ENCODE measurements around the gene PCDH18. TPM values are rescaled to one million over a fixed set of nuclear protein-coding genes. Genes with fewer than 3 reads are reported as not detected.

PCDH18 gene
- polyA plus RNA-seq, 3 donors: not detected

DNA sequence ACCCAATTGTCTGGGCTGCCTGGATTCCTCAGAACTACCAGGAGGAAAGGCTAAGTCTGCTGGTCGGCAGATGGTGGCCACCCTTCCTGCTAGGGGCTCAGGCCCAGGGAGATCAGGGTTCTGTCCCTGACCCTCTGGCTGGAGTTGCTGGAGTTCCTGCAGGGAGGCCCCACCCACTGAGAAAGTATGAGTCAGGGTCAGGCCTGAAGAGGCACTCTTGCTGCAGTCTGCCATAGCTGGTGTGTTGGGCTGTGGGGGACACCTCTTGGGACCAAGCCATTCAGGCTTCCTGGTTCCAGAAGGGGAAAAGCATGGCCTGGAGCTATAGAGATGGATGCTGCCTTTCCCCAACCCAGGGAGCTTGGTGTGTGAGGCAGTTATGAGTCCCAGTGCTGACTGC is 40.4 kb upstream of the PCDH18 start:
- no peak overlapping the region for H3K4me3 Mint-ChIP-seq
- no peaks in the 10 kb centered on the region for H3K36me3 Mint-ChIP-seq
- intact Hi-C loops (cut with micrococcal nuclease): no loop called here

DNA sequence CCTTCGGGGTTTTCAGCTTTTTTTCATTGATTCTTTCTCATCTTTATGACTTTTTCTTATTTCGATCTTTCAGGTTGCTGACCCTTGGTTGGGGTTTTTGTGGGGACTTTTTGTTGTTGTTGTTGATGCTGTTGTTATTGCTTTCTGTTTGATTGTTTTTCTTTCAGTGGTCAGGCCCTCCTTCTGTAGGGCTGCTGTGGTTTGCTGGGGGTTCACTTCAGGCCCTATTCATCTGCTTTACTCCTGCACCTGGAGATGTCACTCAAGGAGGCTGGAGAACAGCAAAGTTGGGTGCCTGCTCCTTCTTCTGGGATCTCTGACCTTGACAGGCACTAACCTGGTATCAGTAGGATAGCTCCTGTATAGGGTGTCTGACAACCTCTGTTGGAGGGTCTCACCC is 39.9 kb upstream of the PCDH18 start:
- H3K4me3 Mint-ChIP-seq: no peak overlapping the region
- no peaks in the 10 kb centered on the region for H3K27me3 Mint-ChIP-seq (ENCODE audit: low read depth in 3 of 3)
- WGBS (ENCODE audit: insufficient coverage): no CpG with 5 or more reads among the region's 2 CpGs

More for the DNA sequence above, 40.4 kb upstream of the PCDH18 start:
- Histone ChIP-seq H3K36me3 (replicated peaks in 1 of 2; ENCODE audit: control insufficient read depth in 1 of 2, insufficient read depth in 2 of 2, low read length in 2 of 2) (no peaks in the 10 kb centered on the region), H3K9me3 (replicated peaks in 1 of 2; ENCODE audit: control insufficient read depth in 1 of 2, insufficient read depth in 1 of 2, low read length in 2 of 2) (peaks cover 0 to 9% of the 10 kb centered on the region in 2 donors), H3K9ac (ENCODE audit: insufficient read depth, low read length, poor library complexity, severe bottlenecking) (no peak overlapping the region), H3K79me2 (ENCODE audit: insufficient read depth, low read length) (no peaks in the 10 kb centered on the region), H3K4me2 (replicated peaks; ENCODE audit: extremely low read depth, low read length, poor library complexity, severe bottlenecking) (no peak overlapping the region), H3K27ac (ENCODE audit: low read depth in 1 of 2, low read length in 2 of 2) (no peak overlapping the region), H2AFZ (ENCODE audit: insufficient read depth, low read depth, low read length, poor library complexity, severe bottlenecking) (no peak overlapping the region), H4K20me1 (ENCODE audit: insufficient read depth, low read length) (no peaks in the 10 kb centered on the region), H3K4me1 (ENCODE audit: control insufficient read depth in 1 of 2, insufficient read depth in 2 of 2, low read length in 2 of 2) (no peaks in the 10 kb centered on the region), H3K27me3 (ENCODE audit: control insufficient read depth in 2 of 2, insufficient read depth in 2 of 2, low read length in 2 of 2) (no peaks in the 10 kb centered on the region), H3K4me3 (replicated peaks in 1 of 3; ENCODE audit: low read depth in 2 of 3, low read length in 3 of 3) (no peak overlapping the region)
- Mint-ChIP-seq H3K27me3 (ENCODE audit: low read depth in 3 of 3) (no peaks in the 10 kb centered on the region), H3K27ac (no peak overlapping the region), H3K4me1 (no peaks in the 10 kb centered on the region), H3K9me3 (peaks cover 2 to 7% (median 3%) of the 10 kb centered on the region in 7 donors)
- DNase-seq: no peak
- no peak for TF ChIP-seq CTCF (IDR thresholded peaks at IDR 0.05)
- WGBS (ENCODE audit: insufficient coverage): 92% methylated on average over 1 of the region's 1 CpG

More for the DNA sequence above, 39.9 kb upstream of the PCDH18 start:
- H4K20me1 ChIP-seq (ENCODE audit: insufficient read depth, low read length): no peaks in the 10 kb centered on the region
- intact Hi-C loops (cut with micrococcal nuclease): no loop called here
- H3K36me3 ChIP-seq (replicated peaks in 1 of 2; ENCODE audit: control insufficient read depth in 1 of 2, insufficient read depth in 2 of 2, low read length in 2 of 2): no peaks in the 10 kb centered on the region
- H3K36me3 Mint-ChIP-seq: no peaks in the 10 kb centered on the region
- H3K4me3 ChIP-seq (replicated peaks in 1 of 3; ENCODE audit: low read depth in 2 of 3, low read length in 3 of 3): no peak overlapping the region
- H3K9me3 Mint-ChIP-seq: peaks cover 2 to 7% (median 3%) of the 10 kb centered on the region in 7 donors
- no peaks in the 10 kb centered on the region for H3K4me1 Mint-ChIP-seq
- no peaks in the 10 kb centered on the region for H3K27me3 ChIP-seq (ENCODE audit: control insufficient read depth in 2 of 2, insufficient read depth in 2 of 2, low read length in 2 of 2)
- H2AFZ ChIP-seq (ENCODE audit: insufficient read depth, low read depth, low read length, poor library complexity, severe bottlenecking): no peak overlapping the region
- no peaks in the 10 kb centered on the region for H3K4me1 ChIP-seq (ENCODE audit: control insufficient read depth in 1 of 2, insufficient read depth in 2 of 2, low read length in 2 of 2)
- H3K27ac Mint-ChIP-seq: no peak overlapping the region
- peaks cover 0 to 9% of the 10 kb centered on the region in 2 donors for H3K9me3 ChIP-seq (replicated peaks in 1 of 2; ENCODE audit: control insufficient read depth in 1 of 2, insufficient read depth in 1 of 2, low read length in 2 of 2)
- H3K4me2 ChIP-seq (replicated peaks; ENCODE audit: extremely low read depth, low read length, poor library complexity, severe bottlenecking): no peak overlapping the region
- no peak for TF ChIP-seq CTCF (IDR thresholded peaks at IDR 0.05)
- no peaks in the 10 kb centered on the region for H3K79me2 ChIP-seq (ENCODE audit: insufficient read depth, low read length)
- no peak for DNase-seq
- no peak overlapping the region for H3K9ac ChIP-seq (ENCODE audit: insufficient read depth, low read length, poor library complexity, severe bottlenecking)
- H3K27ac ChIP-seq (ENCODE audit: low read depth in 1 of 2, low read length in 2 of 2): no peak overlapping the region
